GM10248 (cell line): ENCODE results near the gene STPG3.
A peak's percentile ranks its signal among the peaks of the same experiment; 100 is the strongest.
"Not testable (repeated sequence)": the region's sequence is repeated elsewhere in the genome, so short reads cannot be mapped to it uniquely, and the experiment has no call there.

ENCODE experiments used
- CTCF ChIA-PET: fragments of 300-600 bp; sonication (Branson Sonifier 250); formaldehyde crosslinking; extraction: SDS; loops from one replicate; lab custom pipeline; 2021; ENCODE audit warnings: antibody characterized with exemption; lab: Yijun Ruan, JAX
- POLR2A ChIA-PET: fragments of 350-650 bp; sonication (Branson Sonifier 250); formaldehyde crosslinking; extraction: SDS; loops from one replicate; lab custom pipeline; 2020; ENCODE audit warnings: antibody characterized with exemption; lab: Yijun Ruan, JAX
- DNase-seq: peaks from one replicate; pipeline ENCODE4 v3.0.0; 2012; ENCODE audit errors: extremely low spot score
- CTCF ChIP-seq: IDR thresholded peaks from 2 replicates; pipeline ENCODE4 v1.5.1; 2012; ENCODE audit warnings: mild to moderate bottlenecking, low read depth; ENCODE audit errors: extremely low read depth, missing control alignments, control extremely low read depth

Gene STPG3

DNA sequence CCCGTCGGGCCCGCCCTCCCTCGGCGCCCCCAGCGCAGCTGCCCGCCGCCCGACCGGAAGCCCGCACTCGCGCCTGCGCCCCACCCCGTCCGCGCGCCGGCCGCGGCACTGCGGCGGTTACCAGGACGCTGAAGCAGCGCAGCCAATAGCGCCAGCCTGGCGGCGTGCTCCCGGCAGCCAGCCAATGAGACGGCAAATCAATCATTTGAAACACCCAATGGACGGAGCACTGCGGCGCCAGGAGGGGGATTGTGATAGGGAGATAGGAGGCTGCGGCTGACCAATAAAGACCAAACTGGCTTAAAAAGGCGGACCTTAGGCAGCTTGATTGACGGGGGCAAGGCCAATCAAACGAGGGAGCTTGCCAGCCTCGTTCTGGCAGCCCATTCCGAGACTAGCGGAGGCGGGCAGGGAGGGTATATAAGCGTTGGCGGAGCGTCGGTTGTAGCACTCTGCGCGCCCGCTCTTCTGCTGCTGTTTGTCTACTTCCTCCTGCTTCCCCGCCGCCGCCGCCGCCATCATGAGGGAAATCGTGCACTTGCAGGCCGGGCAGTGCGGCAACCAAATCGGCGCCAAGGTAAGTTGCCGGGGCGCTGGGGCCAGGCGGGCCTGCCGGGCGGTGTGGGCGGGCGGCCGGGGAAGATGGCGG lies 10.1 kb upstream of the STPG3 start, which contains the start of gene TUBB4B:
Gene TUBB4B (plus strand): TSS at position 447 of the 649 bp plus-strand sequence. CDS start 74 bp downstream, at position 521.
- TF ChIP-seq CTCF: no peak
- POLR2A ChIA-PET: interaction anchor here (0.5 to 6.8 kb wide), 41 partner anchors 9 to 293 kb away, joined by 3 to 124 read pairs (median 5); partner anchors contain the start of genes ANAPC2, CYSRT1, EXD3 and MAN1B1
- CTCF ChIA-PET: interaction anchor here (0.8 to 8.0 kb wide), 10 partner anchors 11 to 212 kb away, joined by 3 to 92 read pairs (median 4); partner anchors contain the start of genes CYSRT1, EXD3, LRRC26 and NELFB
- peak; percentile 99 for DNase-seq

- DNase-seq: peak; percentile 64
- no peak for TF ChIP-seq CTCF
- ChIA-PET POLR2A (interaction anchor here (0.8 to 6.8 kb wide), 27 partner anchors 8 to 436 kb away, joined by 3 to 124 read pairs (median 4); partner anchors contain the start of genes CYSRT1, NDOR1, NELFB and RNF224), CTCF (interaction anchor here (0.8 to 8.0 kb wide), 10 partner anchors 12 to 212 kb away, joined by 3 to 92 read pairs (median 4); partner anchors contain the start of genes CYSRT1, NELFB, RNF208 and RNF224)
Observed at GRCh38 chr9:137241490-137242268, 9.4 kb upstream of the STPG3 start.

DNA sequence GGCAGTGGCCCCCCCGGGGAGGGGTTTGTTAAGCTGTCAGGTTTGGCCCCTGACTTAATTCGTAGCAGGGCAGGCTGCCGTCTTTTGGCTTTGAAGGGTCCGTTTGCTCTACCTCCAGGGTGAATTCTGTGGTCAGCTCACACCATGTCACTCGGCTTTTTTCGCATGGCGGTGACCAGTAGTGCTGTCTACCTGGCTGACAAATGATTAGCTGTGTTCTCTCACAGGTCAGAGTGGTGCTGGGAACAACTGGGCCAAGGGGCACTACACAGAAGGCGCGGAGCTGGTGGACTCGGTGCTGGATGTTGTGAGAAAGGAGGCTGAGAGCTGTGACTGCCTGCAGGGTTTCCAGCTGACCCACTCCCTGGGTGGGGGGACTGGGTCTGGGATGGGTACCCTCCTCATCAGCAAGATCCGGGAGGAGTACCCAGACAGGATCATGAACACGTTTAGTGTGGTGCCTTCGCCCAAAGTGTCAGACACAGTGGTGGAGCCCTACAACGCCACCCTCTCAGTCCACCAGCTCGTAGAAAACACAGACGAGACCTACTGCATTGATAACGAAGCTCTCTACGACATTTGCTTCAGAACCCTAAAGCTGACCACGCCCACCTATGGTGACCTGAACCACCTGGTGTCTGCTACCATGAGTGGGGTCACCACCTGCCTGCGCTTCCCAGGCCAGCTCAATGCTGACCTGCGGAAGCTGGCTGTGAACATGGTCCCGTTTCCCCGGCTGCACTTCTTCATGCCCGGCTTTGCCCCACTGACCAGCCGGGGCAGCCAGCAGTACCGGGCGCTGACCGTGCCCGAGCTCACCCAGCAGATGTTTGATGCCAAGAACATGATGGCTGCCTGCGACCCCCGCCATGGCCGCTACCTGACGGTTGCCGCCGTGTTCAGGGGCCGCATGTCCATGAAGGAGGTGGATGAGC lies 8.6 kb upstream of the STPG3 start:
- DNase-seq: no peak
- ChIA-PET CTCF (interaction anchor here (0.8 to 2.5 kb wide), 6 partner anchors 11 to 127 kb away, joined by 3 to 10 read pairs (median 3); partner anchors contain the start of genes NELFB and RNF224), POLR2A (interaction anchor here (0.5 to 6.8 kb wide), 19 partner anchors 11 to 436 kb away, joined by 3 to 124 read pairs (median 4); partner anchors contain the start of genes MAN1B1, NDOR1, NELFB and NRARP)
- no peak for TF ChIP-seq CTCF

GRCh38 chr9:137243266-137243625 lies 7.8 kb upstream of the STPG3 start:
- DNase-seq: not testable (repeated sequence)
- POLR2A ChIA-PET: interaction anchor here (1.0 to 6.8 kb wide), 7 partner anchors 11 to 156 kb away, joined by 3 to 124 read pairs (median 4); partner anchors contain the start of genes MAN1B1, NELFB, NRARP and STPG3
- CTCF ChIA-PET: interaction anchor here (0.9 to 2.5 kb wide), 2 partner anchors 12 to 15 kb away, joined by 4 to 10 read pairs; partner anchors contain the start of genes NELFB and RNF224

DNA sequence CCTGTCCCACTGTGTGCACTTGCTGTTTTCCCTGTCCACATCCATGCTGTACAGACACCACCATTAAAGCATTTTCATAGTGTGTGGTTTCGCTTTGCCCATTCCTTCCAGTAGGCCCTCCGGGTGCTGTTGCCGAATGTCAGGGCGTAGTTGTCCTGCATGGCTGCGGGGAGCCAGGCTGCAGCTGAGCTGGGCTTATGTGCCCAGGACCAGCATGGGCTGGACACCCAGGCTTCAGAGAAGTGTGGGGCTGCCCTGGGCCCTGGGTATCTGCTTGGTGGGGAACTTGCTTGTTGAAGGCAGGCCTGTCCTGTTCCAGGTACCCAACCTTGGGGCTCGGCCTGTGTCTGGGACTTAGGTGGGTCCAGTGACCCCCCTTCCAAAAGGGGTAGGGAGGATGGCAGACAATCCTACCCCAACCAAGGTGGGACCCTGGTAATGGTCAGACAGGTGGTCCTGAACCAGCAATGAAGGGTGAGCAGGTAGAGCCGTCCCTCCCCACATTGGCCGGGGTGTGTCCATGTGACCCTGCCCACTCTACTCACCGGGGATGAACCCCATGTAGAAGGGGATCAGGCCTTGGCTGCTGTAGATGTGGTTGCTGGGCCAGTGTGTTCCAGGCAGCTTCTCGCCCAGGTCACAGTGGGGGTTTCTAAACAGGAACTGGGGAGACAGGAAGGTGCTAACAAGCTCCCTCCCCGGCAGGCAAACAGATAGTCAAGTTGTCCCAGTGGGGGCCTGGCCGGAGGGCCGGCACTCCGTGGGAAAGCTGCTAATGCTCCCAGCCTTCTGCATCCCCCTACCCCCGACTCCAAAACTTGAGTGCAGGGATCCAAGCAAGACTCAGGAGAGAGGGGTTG lies 7.2 kb upstream of the STPG3 start:
- TF ChIP-seq CTCF: no peak
- CTCF ChIA-PET: interaction anchor here (0.6 to 2.5 kb wide), 4 partner anchors 9 to 148 kb away, joined by 3 to 10 read pairs (median 4); partner anchors contain the start of gene NELFB
- no peak for DNase-seq
- POLR2A ChIA-PET: interaction anchor here (1.0 to 6.8 kb wide), 5 partner anchors 10 to 157 kb away, joined by 3 to 124 read pairs (median 4); partner anchors contain the start of genes MAN1B1, NELFB and STPG3
